HepG2 (cell line): ENCODE measurements around the gene PLB1.

Experiments
- CTCF ChIP-seq: sonication (generic); formaldehyde crosslinking; IDR thresholded peaks from 2 replicates; pipeline ENCODE4 v1.5.0; 2020; ENCODE audit warnings: mild to moderate bottlenecking, missing genetic modification reagents, moderate library complexity
- ELF1 ChIP-seq: sonication (generic); formaldehyde crosslinking; IDR thresholded peaks from 2 replicates; pipeline ENCODE4 v1.4.0; 2020; ENCODE audit warnings: missing genetic modification reagents
- MAX ChIP-seq: IDR thresholded peaks from 2 replicates; pipeline ENCODE4 v1.6.1; 2012; ENCODE audit warnings: inconsistent platforms
- PTBP1 ChIP-seq: fragments of 200-400 bp; formaldehyde crosslinking; IDR thresholded peaks from 2 replicates; pipeline ENCODE4 v1.6.1; 2018; ENCODE audit warnings: low read length, low read depth; ENCODE audit not compliant: poor library complexity, severe bottlenecking
- RXRA ChIP-seq: sonication (generic); formaldehyde crosslinking; IDR thresholded peaks from 2 replicates; pipeline ENCODE4 v1.5.1; 2020; ENCODE audit warnings: missing genetic modification reagents
- USF2 ChIP-seq, 2 experiments: sonication (generic) in 1 of 2; formaldehyde crosslinking in 1 of 2; IDR thresholded peaks; 2 replicates each; pipeline versions ENCODE4 v1.5.1 to v1.6.1; 2011 to 2020; ENCODE audit warnings: borderline replicate concordance in 1 of 2, low read depth in 1 of 2, low read length in 1 of 2, mild to moderate bottlenecking in 1 of 2, missing genetic modification reagents in 1 of 2, moderate library complexity in 1 of 2
- ZKSCAN5 ChIP-seq: sonication (generic); formaldehyde crosslinking; IDR thresholded peaks from 2 replicates; pipeline ENCODE4 v1.5.1; 2020; ENCODE audit warnings: mild to moderate bottlenecking, missing genetic modification reagents
- ZNF12 ChIP-seq: sonication (generic); formaldehyde crosslinking; IDR thresholded peaks from 2 replicates; pipeline ENCODE4 v1.5.0; 2020; ENCODE audit warnings: missing genetic modification reagents
- ZNF24 ChIP-seq: fragments of 450-650 bp; IDR thresholded peaks from 2 replicates; pipeline ENCODE4 v1.6.1; 2017; ENCODE audit warnings: antibody characterized with exemption, mild to moderate bottlenecking
- ZNF790 ChIP-seq: sonication (generic); formaldehyde crosslinking; IDR thresholded peaks from 2 replicates; pipeline ENCODE4 v1.8.0; 2022; ENCODE audit warnings: missing genetic modification reagents, mild to moderate bottlenecking, borderline replicate concordance
- ZNF83 ChIP-seq: sonication (generic); formaldehyde crosslinking; IDR thresholded peaks from 2 replicates; pipeline ENCODE4 v1.4.0; 2020; ENCODE audit warnings: missing genetic modification reagents, mild to moderate bottlenecking, borderline replicate concordance
- TF ChIP-seq, protein P1 (sequence below): IDR thresholded peaks from 2 replicates; pipeline ENCODE4 v1.6.1; 2016

DNA sequence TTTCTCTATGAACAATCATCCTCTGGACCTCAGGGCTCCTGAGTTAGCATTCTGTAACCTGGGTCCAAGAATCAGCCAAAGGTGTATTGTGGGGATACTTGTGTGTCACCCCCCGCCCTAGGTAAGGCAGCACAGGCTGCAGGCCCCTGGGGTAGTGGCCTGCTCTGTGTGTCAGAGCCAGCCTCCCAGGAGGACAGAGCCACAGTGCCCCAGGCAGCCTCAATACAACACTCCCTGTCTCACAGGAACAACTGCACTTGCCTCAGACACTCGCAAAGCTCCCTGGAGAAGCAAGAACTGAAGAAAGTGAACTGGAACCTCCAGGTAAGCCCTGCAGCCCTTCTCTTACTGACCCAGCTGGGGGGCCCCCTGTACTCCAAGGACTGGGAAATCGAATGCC, 134.5 kb downstream of the PLB1 start:
- TF ChIP-seq ELF1 (CRISPR knock-in tag), result no peak
- TF ChIP-seq ZNF12, result no peak
- no peak for TF ChIP-seq MAX
- TF ChIP-seq ZKSCAN5 (CRISPR knock-in tag), result no peak
- no peak for TF ChIP-seq USF2 (IDR thresholded peaks at IDR 0.05; ENCODE audit: low read depth, low read length)
- TF ChIP-seq USF2 (CRISPR knock-in tag; IDR thresholded peaks at IDR 0.05; ENCODE audit: borderline replicate concordance), result no peak
- TF ChIP-seq RXRA (CRISPR knock-in tag), result no peak
- no peak for TF ChIP-seq CTCF (CRISPR knock-in tag)
- TF ChIP-seq, protein P1, sequence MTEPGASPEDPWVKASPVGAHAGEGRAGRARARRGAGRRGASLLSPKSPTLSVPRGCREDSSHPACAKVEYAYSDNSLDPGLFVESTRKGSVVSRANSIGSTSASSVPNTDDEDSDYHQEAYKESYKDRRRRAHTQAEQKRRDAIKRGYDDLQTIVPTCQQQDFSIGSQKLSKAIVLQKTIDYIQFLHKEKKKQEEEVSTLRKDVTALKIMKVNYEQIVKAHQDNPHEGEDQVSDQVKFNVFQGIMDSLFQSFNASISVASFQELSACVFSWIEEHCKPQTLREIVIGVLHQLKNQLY (CRISPR knock-in tag), result no peak
- no peak for TF ChIP-seq PTBP1
- TF ChIP-seq ZNF83, result no peak
- no peak for TF ChIP-seq ZNF790 (CRISPR knock-in tag)
- TF ChIP-seq ZNF24, result no peak
